Measurements from ENCODE around the gene MICA. TPM values are rescaled to one million over a fixed set of nuclear protein-coding genes. Genes with fewer than 3 reads are reported as not detected.

MICA gene
- total RNA-seq, 1 donor from 2014 or later = 19.2 TPM

DNA sequence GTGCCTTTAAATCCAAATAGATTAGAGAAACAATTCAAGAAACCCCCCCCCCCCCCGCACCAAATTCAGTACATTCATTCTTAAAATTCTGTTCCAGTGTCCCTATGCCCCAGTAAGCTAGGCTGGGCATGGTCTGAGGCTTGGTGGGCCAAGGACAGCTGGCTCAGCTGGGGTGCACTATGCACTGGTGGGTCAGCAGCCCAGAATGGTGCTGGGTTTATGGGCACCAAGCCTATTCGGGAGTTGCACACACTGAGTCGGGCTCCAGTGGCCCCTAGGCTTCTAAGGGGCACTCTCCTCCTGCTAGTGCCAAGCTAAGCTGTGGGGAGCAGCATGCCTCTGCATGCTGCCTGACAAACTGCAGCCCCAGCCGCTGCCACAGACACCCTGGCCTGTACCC, 26.4 kb upstream of the MICA start:
- H3K27me3 ChIP-seq = no peaks in the 10 kb centered on the region
- intact Hi-C loops (cut with DNase I) = no loop called here
- no peaks in the 10 kb centered on the region for H3K36me3 ChIP-seq
- TF ChIP-seq, protein P1, sequence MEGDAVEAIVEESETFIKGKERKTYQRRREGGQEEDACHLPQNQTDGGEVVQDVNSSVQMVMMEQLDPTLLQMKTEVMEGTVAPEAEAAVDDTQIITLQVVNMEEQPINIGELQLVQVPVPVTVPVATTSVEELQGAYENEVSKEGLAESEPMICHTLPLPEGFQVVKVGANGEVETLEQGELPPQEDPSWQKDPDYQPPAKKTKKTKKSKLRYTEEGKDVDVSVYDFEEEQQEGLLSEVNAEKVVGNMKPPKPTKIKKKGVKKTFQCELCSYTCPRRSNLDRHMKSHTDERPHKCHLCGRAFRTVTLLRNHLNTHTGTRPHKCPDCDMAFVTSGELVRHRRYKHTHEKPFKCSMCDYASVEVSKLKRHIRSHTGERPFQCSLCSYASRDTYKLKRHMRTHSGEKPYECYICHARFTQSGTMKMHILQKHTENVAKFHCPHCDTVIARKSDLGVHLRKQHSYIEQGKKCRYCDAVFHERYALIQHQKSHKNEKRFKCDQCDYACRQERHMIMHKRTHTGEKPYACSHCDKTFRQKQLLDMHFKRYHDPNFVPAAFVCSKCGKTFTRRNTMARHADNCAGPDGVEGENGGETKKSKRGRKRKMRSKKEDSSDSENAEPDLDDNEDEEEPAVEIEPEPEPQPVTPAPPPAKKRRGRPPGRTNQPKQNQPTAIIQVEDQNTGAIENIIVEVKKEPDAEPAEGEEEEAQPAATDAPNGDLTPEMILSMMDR (IDR thresholded peaks at IDR 0.05) = no peak
- H3K27ac ChIP-seq = no peak overlapping the region
- H3K4me3 ChIP-seq = no peak overlapping the region
- no peak for DNase-seq (ENCODE audit: low spot score in 2 of 2)
- peaks cover 0 to 2% of the 10 kb centered on the region in 2 donors for H3K9me3 ChIP-seq
- no peaks in the 10 kb centered on the region for H3K4me1 ChIP-seq

DNA sequence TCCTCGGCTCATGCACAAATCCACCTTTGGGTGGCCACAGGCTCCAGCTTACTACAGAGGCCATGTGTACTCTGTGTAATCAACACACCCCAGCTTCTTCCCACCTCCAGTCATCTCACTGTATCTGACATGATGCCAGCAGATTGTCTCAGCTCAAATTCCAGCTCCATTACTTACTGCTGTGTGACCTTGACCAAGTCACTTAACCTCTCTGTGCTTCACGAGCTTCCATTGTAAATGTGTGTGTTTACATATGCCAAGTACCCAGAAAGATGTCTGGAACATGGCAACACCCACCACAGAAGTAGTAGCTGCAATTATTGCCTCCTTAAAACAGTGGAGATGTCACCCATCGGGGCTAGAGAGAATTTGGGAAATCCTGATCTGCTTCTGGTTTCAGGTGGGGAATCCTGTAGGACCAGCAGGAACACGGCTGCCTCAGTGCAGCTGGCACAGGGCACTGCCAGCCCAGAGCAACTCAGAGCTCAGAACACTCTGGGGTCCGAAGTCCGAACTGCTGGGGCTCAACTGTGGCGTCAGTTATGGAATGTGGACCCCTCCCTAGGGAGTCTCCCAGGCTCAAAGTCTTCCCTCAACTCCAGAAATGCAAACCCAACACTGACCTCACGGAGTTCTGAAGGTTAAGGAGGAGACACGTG, 25.2 kb upstream of the MICA start:
- TF ChIP-seq, protein P1 (IDR thresholded peaks at IDR 0.05) = no peak
- no peak for DNase-seq (ENCODE audit: low spot score in 2 of 2)
- intact Hi-C loops (cut with DNase I) = no loop called here
- H3K27ac ChIP-seq = no peak overlapping the region
- no peaks in the 10 kb centered on the region for H3K9me3 ChIP-seq
- no peaks in the 10 kb centered on the region for H3K27me3 ChIP-seq
- no peak overlapping the region for H3K4me3 ChIP-seq
- H3K36me3 ChIP-seq = no peaks in the 10 kb centered on the region
- H3K4me1 ChIP-seq = no peaks in the 10 kb centered on the region

DNA sequence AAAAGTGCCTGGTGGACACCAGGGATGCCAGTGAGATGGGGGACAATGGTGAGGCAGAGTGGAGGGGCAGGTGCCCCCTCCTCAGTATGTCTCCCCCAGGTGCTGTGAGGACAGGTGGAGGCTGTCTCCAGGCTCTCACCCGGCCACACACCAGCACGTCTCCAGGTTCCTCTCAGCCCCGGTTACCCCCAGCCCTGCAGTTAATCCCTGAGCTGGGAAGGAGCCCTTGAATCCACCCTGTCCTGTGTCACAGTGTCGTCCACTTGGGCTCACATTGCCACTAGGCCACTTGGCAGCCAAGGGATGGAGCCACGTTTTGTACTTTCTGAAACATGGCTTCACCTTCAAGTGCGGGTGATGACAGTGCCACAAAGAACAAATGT, 24.7 kb upstream of the MICA start:
- intact Hi-C loops (cut with DNase I) = no loop called here
- Histone ChIP-seq H3K36me3 (no peaks in the 10 kb centered on the region), H3K27ac (no peak overlapping the region), H3K27me3 (no peaks in the 10 kb centered on the region), H3K4me1 (no peaks in the 10 kb centered on the region), H3K9me3 (no peaks in the 10 kb centered on the region), H3K4me3 (no peak overlapping the region)
- TF ChIP-seq, protein P1 (IDR thresholded peaks at IDR 0.05) = no peak
- DNase-seq (ENCODE audit: low spot score in 2 of 2) = no peak

DNA sequence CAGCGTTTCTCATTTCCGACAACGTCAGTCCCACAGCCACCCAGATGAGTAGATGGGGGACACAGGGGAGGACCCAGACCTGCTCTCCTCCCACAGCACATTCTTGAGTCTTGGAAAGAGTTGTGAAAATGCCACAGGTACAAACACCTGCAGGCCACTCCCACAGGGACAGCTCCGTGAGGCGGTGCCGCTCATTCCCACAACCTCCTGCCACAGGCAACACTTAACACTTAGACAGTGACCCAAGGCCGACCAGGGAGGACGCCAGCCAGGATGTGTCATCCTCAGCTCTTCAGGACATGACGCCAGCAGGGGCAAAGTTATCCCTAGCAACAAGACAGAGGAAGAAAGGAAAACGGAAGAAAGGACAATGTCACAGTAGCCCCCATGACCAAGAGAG, 23.5 kb upstream of the MICA start:
- Histone ChIP-seq H3K4me3 (no peak overlapping the region), H3K4me1 (no peaks in the 10 kb centered on the region), H3K27ac (no peak overlapping the region), H3K36me3 (no peaks in the 10 kb centered on the region), H3K27me3 (no peaks in the 10 kb centered on the region), H3K9me3 (no peaks in the 10 kb centered on the region)
- no peak for DNase-seq (ENCODE audit: low spot score in 2 of 2)
- intact Hi-C loops (cut with DNase I) = no loop called here
- TF ChIP-seq, protein P1 (IDR thresholded peaks at IDR 0.05) = no peak

DNA sequence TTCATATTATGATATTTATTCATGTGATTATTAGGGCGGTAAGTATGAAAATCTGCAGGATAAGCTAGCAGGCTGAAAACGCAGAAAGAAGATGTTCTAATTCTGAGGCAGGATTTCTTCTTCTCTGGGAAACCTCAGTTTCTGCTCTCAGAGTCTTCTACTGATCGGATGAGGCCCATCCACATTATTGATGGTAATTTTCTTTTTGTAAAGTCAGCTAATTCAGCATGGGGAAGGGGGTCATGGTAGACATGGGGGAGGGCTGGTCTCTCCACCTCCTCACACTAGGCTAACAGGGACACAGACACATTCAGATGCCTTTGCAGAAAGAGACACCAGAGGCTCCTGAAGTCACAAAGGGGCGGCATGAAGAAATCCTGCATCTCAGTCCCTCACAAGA, 21.7 kb upstream of the MICA start:
- TF ChIP-seq, protein P1 (IDR thresholded peaks at IDR 0.05) = no peak
- Histone ChIP-seq H3K4me3 (no peak overlapping the region), H3K27ac (no peak overlapping the region), H3K27me3 (no peaks in the 10 kb centered on the region), H3K9me3 (no peaks in the 10 kb centered on the region), H3K4me1 (no peaks in the 10 kb centered on the region), H3K36me3 (no peaks in the 10 kb centered on the region)
- no peak for DNase-seq (ENCODE audit: low spot score in 2 of 2)
- intact Hi-C loops (cut with DNase I) = no loop called here

DNA sequence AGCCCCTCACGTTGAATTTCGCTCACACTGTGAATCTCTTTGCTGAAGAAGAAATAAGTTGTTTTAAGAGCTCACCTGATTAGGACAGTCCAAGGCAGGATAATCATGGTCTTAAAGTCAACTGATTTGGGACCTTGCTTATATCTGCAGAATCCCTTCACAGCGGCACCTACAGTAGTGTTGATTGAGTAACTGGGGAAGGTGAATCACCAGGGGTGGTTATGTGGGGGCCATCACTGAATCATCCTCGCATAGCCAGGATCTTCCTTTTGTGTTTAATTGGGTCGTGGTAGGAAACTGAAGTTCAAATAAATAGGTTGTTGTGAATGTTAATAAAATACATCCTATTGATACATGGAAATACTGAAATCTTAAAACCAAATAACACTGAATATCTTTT, 20.2 kb upstream of the MICA start:
- Histone ChIP-seq H3K36me3 (no peaks in the 10 kb centered on the region), H3K27me3 (no peaks in the 10 kb centered on the region), H3K4me3 (no peak overlapping the region), H3K4me1 (no peaks in the 10 kb centered on the region), H3K27ac (no peak overlapping the region), H3K9me3 (no peaks in the 10 kb centered on the region)
- intact Hi-C loops (cut with DNase I) = no loop called here
- DNase-seq (ENCODE audit: low spot score in 2 of 2) = no peak
- TF ChIP-seq, protein P1 (IDR thresholded peaks at IDR 0.05) = no peak
